ENCODE results near the gene NR6A1. TPM values are rescaled to one million over a fixed set of nuclear protein-coding genes. Genes with fewer than 3 reads are reported as not detected.

Gene NR6A1
- total RNA-seq, 2 donors from 2014 or later = 4.8 to 4.9 TPM

- no peak for DNase-seq
- Histone ChIP-seq H3K9ac (ENCODE audit: low read depth in 2 of 2, low read length in 2 of 2) (no peak overlapping the region), H3K27me3 (no peaks in the 10 kb centered on the region), H3K4me3 (no peak overlapping the region), H3K36me3 (no peaks in the 10 kb centered on the region), H3K27ac (no peak overlapping the region), H3K4me1 (no peaks in the 10 kb centered on the region), H3K9me3 (no peaks in the 10 kb centered on the region)
- intact Hi-C loops (cut with DNase I) = no loop called here
- no peak for TF ChIP-seq CTCF (IDR thresholded peaks at IDR 0.05)
Observed at GRCh38 chr9:124789531-124789930, 18.4 kb upstream of the NR6A1 start.

GRCh38 chr9:124788542-124789217, 17.6 kb upstream of the NR6A1 start:
- Histone ChIP-seq H3K36me3 (no peaks in the 10 kb centered on the region), H3K27me3 (no peaks in the 10 kb centered on the region), H3K9me3 (no peaks in the 10 kb centered on the region), H3K27ac (no peak overlapping the region), H3K9ac (ENCODE audit: low read depth in 2 of 2, low read length in 2 of 2) (no peak overlapping the region), H3K4me3 (no peak overlapping the region), H3K4me1 (no peaks in the 10 kb centered on the region)
- intact Hi-C loops (cut with DNase I) = no loop called here
- TF ChIP-seq CTCF (IDR thresholded peaks at IDR 0.05) = no peak
- no peak for DNase-seq

GRCh38 chr9:124786881-124787573, 15.9 kb upstream of the NR6A1 start:
- H3K27ac ChIP-seq = no peak overlapping the region
- H3K4me3 ChIP-seq = no peak overlapping the region
- no peaks in the 10 kb centered on the region for H3K4me1 ChIP-seq
- intact Hi-C loops (cut with DNase I) = no loop called here
- H3K27me3 ChIP-seq = no peaks in the 10 kb centered on the region
- DNase-seq = no peak
- H3K9me3 ChIP-seq = no peaks in the 10 kb centered on the region
- H3K9ac ChIP-seq (ENCODE audit: low read depth in 2 of 2, low read length in 2 of 2) = no peak overlapping the region
- no peaks in the 10 kb centered on the region for H3K36me3 ChIP-seq
- no peak for TF ChIP-seq CTCF (IDR thresholded peaks at IDR 0.05)

GRCh38 chr9:124784509-124784908, 13.4 kb upstream of the NR6A1 start:
- no peak overlapping the region for H3K27ac ChIP-seq
- no peak for DNase-seq
- no peak for TF ChIP-seq CTCF (IDR thresholded peaks at IDR 0.05)
- no peak overlapping the region for H3K4me3 ChIP-seq
- no peaks in the 10 kb centered on the region for H3K9me3 ChIP-seq
- H3K4me1 ChIP-seq = no peaks in the 10 kb centered on the region
- no peaks in the 10 kb centered on the region for H3K27me3 ChIP-seq
- H3K36me3 ChIP-seq = no peaks in the 10 kb centered on the region
- intact Hi-C loops (cut with DNase I) = no loop called here
- no peak overlapping the region for H3K9ac ChIP-seq (ENCODE audit: low read depth in 2 of 2, low read length in 2 of 2)

GRCh38 chr9:124783830-124784229, 12.7 kb upstream of the NR6A1 start:
- Histone ChIP-seq H3K9ac (ENCODE audit: low read depth in 2 of 2, low read length in 2 of 2) (no peak overlapping the region), H3K36me3 (no peaks in the 10 kb centered on the region), H3K4me1 (no peaks in the 10 kb centered on the region), H3K4me3 (no peak overlapping the region), H3K27me3 (no peaks in the 10 kb centered on the region), H3K27ac (no peak overlapping the region), H3K9me3 (no peaks in the 10 kb centered on the region)
- no peak for TF ChIP-seq CTCF (IDR thresholded peaks at IDR 0.05)
- intact Hi-C loops (cut with DNase I) = no loop called here
- no peak for DNase-seq

Data from colonic mucosa (tissue), 4 donors.